Uterus (tissue), 4 donors: ENCODE results near the gene CDK5RAP1. TPM values are rescaled to one million over a fixed set of nuclear protein-coding genes. Genes with fewer than 3 reads are reported as not detected.
"Not testable (repeated sequence)": the region's sequence is repeated elsewhere in the genome, so short reads cannot be mapped to it uniquely, and the experiment has no call there.

Experiments
- DNase-seq, 2 donors: peaks; one replicate each; pipeline ENCODE4 v3.0.0-alpha.2; 2019 to 2020
- H3K27ac ChIP-seq, 2 donors: fragments of 200-600 bp; sonication (generic); 1 replicate in 1 of 2; 2 replicates in 1 of 2; pipeline ENCODE4 v1.5.1; 2016 to 2018
- H3K27me3 ChIP-seq, 2 donors: fragments of 200-600 bp; sonication (generic); one replicate each; pipeline ENCODE4 v1.5.1; 2018 to 2019; ENCODE audit warnings: control low read depth in 1 of 2
- H3K36me3 ChIP-seq, 2 donors: fragments of 200-600 bp; sonication (generic); one replicate each; pipeline ENCODE4 v1.5.1; 2019; ENCODE audit warnings: control low read depth in 1 of 2
- H3K4me1 ChIP-seq, 2 donors: fragments of 200-600 bp; sonication (generic); one replicate each; pipeline ENCODE4 v1.5.1; 2018 to 2019; ENCODE audit warnings: control low read depth in 1 of 2
- H3K4me3 ChIP-seq, 2 donors: fragments of 200-600 bp; sonication (generic); 1 replicate in 1 of 2; 2 replicates in 1 of 2; pipeline ENCODE4 v1.5.1; 2018 to 2019; ENCODE audit warnings: mild to moderate bottlenecking in 1 of 2
- H3K9me3 ChIP-seq, 2 donors: fragments of 200-600 bp; sonication (generic); one replicate each; pipeline ENCODE4 v1.5.1; 2019; ENCODE audit warnings: control low read depth in 1 of 2
- CTCF ChIP-seq, 4 experiments: fragments of 200-600 bp in 2 of 4; fragments of 450-650 bp in 2 of 4; sonication (generic) in 2 of 4; IDR thresholded peaks; one replicate each; pipeline ENCODE4 v1.5.1; 2016 to 2019; ENCODE audit warnings: antibody characterized with exemption in 4 of 4, mild to moderate bottlenecking in 2 of 4, moderate library complexity in 1 of 4
- POLR2A ChIP-seq, 2 donors: fragments of 450-650 bp; IDR thresholded peaks; one replicate each; pipeline ENCODE4 v1.6.1; 2016; ENCODE audit warnings: antibody characterized with exemption in 2 of 2, mild to moderate bottlenecking in 1 of 2, moderate library complexity in 1 of 2
- intact Hi-C: fragments of 100-400 bp; cut with DNase I; formaldehyde crosslinking; loops from one replicate; pipeline ENCODE4 v1.15.1; 2023; ENCODE audit warnings: low total_unique reads
- total RNA-seq, 4 donors: library from RNA; depleted of rRNA in 3 of 4; stranded (reverse); fragments of >200 nt in 3 of 4; gene quantifications; one replicate each; pipeline versions ENCODE4 v1.1.0 to v1.2.4, GENCODE V29; 2014 to 2023
- donor health status: DM: yes; HTN: yes; CAD: no.

Gene CDK5RAP1
- total RNA-seq, 4 donors from 2014 or later: 4.1 to 34.6 (median 17.2) TPM

GRCh38 chr20:33391722-33392415 is 9.4 kb downstream of the CDK5RAP1 start:
- H3K4me3 ChIP-seq: no peak overlapping the region
- TF ChIP-seq POLR2A (IDR thresholded peaks at IDR 0.05): no peak
- no peak for TF ChIP-seq CTCF (IDR thresholded peaks at IDR 0.05)
- H3K4me1 ChIP-seq: no peaks in the 10 kb centered on the region
- no peaks in the 10 kb centered on the region for H3K27me3 ChIP-seq
- no peaks in the 10 kb centered on the region for H3K9me3 ChIP-seq
- no peaks in the 10 kb centered on the region for H3K36me3 ChIP-seq
- no peak for DNase-seq
- H3K27ac ChIP-seq: no peak overlapping the region
- intact Hi-C loops: no loop called here

- H3K4me1 ChIP-seq, H3K27me3 ChIP-seq, H3K9me3 ChIP-seq, H3K4me3 ChIP-seq, intact Hi-C loops, H3K36me3 ChIP-seq, DNase-seq, H3K27ac ChIP-seq: not testable (repeated sequence)
Observed at GRCh38 chr20:33389326-33389725, 12.0 kb downstream of the CDK5RAP1 start.

- Histone ChIP-seq H3K27ac (no peak overlapping the region), H3K9me3 (no peaks in the 10 kb centered on the region), H3K4me3 (no peak overlapping the region), H3K27me3 (no peaks in the 10 kb centered on the region), H3K36me3 (no peaks in the 10 kb centered on the region), H3K4me1 (no peaks in the 10 kb centered on the region)
- TF ChIP-seq CTCF (IDR thresholded peaks at IDR 0.05): no peak
- intact Hi-C loops: no loop called here
- no peak for DNase-seq
Observed at GRCh38 chr20:33388268-33388667, 13.1 kb downstream of the CDK5RAP1 start.

- Histone ChIP-seq H3K27ac (no peak overlapping the region), H3K9me3 (no peaks in the 10 kb centered on the region), H3K4me3 (no peak overlapping the region), H3K4me1 (no peaks in the 10 kb centered on the region), H3K27me3 (no peaks in the 10 kb centered on the region), H3K36me3 (no peaks in the 10 kb centered on the region)
- intact Hi-C loops: no loop called here
- no peak for DNase-seq
- TF ChIP-seq POLR2A (IDR thresholded peaks at IDR 0.05) (no peak), CTCF (IDR thresholded peaks at IDR 0.05) (no peak)
Observed at GRCh38 chr20:33387177-33387576, 14.1 kb downstream of the CDK5RAP1 start.

GRCh38 chr20:33386673-33387072 is 14.6 kb downstream of the CDK5RAP1 start:
- intact Hi-C loops: no loop called here
- no peaks in the 10 kb centered on the region for H3K9me3 ChIP-seq
- H3K27me3 ChIP-seq: no peaks in the 10 kb centered on the region
- no peak overlapping the region for H3K4me3 ChIP-seq
- no peaks in the 10 kb centered on the region for H3K4me1 ChIP-seq
- H3K36me3 ChIP-seq: no peaks in the 10 kb centered on the region
- DNase-seq: no peak
- H3K27ac ChIP-seq: no peak overlapping the region
- TF ChIP-seq CTCF (IDR thresholded peaks at IDR 0.05) (no peak), POLR2A (IDR thresholded peaks at IDR 0.05) (no peak)

GRCh38 chr20:33377366-33377765 is 24.0 kb downstream of the CDK5RAP1 start:
- no peaks in the 10 kb centered on the region for H3K36me3 ChIP-seq

More at GRCh38 chr20:33377366-33377765, 24.0 kb downstream of the CDK5RAP1 start:
- H3K4me3 ChIP-seq: no peak overlapping the region
- intact Hi-C loops: no loop called here
- H3K27me3 ChIP-seq: no peaks in the 10 kb centered on the region
- TF ChIP-seq CTCF (IDR thresholded peaks at IDR 0.05) (no peak), POLR2A (IDR thresholded peaks at IDR 0.05) (no peak)
- H3K9me3 ChIP-seq: no peaks in the 10 kb centered on the region
- no peak overlapping the region for H3K27ac ChIP-seq
- DNase-seq: no peak
- H3K4me1 ChIP-seq: no peaks in the 10 kb centered on the region
